ENCODE measurements around the gene APBB2.

APBB2 gene

DNA sequence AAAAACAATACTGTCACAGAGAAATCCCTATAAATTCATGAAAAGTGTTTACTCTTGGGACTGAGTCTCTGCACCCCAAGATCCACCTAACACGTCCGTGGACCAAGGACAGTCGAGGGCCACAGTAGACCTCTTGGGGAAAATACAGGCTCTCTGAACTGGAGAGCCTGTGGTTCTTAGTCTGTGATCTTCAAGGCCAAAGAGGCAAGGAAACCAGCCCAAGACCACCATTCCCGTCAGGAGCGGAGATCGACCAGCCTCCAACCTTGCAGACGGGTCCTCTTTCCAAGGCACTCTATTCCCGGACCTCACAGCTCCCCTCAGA lies 1.6 kb upstream of the APBB2 start:
- DNase-seq (ENCODE audit: low read depth): no peak

DNA sequence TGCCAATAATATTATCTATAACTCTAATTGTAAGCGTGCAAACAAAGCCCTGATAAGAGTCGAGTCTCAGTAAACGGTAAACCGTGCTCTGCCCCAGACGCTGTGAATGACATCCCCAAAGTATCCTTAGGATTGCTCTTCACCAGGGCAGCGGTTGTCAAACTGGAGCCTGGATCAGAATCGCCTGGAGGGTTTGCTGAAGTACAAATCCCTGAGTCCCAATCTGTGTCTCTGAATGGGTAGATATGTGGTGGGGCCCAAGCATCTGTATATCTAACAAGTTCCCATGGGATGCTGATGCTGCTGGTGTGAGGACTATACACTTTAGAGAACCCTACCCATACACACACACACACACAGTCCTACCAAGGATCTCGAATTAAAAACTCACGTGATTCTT lies 813 bp upstream of the APBB2 start:
- no peak for DNase-seq (ENCODE audit: low read depth)

DNA sequence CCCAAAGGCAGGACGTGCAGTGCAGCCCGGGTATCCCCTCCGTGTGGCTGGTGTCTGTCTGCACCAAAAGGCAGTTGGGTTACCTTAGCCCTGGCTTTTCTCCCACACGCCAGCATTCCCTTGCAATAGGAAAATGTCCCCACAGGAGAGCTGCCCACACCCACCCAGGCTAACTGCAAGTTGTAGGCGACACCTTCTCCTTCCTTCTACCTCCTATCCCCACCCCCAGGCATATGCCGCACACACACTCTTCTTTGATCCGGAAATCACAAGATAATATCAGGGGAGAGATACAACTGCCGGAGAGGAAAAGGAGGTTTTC lies 444 bp upstream of the APBB2 start:
- DNase-seq (ENCODE audit: low read depth): no peak

DNA sequence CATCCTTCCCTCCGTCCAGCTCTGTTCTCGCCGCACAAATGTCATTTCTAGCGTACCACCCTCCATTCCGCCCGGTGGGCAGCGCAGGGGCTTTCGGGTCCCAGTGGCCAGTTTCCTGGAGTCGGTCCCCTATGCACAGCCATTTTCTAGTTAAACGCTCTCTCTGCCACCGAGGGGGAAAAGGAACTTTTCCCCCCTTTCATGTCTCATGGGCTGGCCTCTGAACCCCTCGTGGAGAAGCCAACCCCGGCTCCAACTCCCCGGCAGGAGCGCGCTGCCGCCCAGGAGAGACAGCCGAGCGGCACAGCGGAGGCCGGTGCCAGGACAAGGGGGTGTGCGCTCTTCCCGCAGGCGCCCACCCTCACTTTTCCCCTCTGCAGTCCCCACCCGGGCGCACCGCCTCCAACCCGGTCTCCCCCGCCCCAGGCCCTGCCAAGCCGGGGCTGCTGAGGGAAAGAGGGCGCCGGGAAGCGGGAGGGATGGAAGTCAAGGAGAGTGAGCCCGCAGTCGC lies 662 bp downstream of the APBB2 start:
- no peak for DNase-seq (ENCODE audit: low read depth)

DNA sequence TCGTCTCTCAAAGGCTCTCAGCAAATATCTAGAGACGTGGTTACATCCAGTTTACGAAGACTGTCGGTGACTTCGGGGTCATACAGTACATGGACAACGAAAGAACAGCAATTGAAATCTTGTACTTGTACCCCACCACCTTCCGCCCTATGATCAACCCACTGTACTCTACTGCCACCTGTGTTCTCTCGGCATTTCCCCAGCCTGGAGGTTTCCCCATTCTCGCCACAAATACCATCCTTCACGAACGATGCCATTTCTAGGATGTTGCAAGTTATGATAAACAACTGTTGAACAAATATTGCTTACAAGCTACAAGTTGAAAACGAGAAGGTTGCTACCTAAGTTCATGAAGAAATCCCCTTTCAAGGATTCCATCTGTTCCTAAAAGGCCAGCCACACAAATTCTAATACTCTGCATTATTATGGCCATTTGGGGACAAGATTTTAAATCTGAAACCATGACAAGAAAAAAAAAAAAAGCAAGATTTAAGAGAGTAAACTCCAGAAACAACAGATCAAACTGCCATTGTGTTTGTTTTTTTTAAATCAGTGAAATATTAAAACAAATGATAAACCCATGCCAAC lies 1.6 kb downstream of the APBB2 start:
- DNase-seq (ENCODE audit: low read depth): no peak

DNA sequence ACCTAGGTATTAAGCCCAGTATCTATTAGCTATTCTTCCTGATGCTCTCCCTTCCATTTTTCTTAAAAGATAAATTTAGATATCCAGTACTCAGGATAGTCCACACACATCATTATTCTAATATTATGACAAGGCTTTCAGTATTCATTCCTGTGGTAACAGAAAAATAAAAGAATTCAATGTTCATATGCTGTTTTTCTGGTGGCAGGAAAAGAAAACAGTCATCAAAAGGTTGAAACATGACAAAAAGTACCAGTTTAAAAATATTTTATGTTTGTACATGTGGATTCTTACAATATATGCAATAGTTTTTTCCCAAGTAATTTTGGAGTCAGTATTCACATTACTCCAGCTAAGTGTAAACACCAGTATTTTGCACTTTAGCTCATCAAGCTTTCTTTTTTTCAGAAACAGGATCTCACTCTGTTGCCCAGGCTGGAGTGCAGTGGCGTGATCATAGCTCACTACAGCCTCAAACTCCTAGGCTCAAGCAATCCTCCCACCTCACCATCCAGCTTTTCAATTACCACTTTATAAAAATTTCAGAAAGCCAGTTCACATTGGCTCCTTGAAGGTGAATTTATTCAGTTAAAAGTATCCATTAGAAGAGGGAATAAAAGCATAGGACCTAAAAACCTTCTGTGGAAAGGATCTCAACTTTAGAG lies 2.3 kb downstream of the APBB2 start:
- DNase-seq (ENCODE audit: low read depth): no peak

DNA sequence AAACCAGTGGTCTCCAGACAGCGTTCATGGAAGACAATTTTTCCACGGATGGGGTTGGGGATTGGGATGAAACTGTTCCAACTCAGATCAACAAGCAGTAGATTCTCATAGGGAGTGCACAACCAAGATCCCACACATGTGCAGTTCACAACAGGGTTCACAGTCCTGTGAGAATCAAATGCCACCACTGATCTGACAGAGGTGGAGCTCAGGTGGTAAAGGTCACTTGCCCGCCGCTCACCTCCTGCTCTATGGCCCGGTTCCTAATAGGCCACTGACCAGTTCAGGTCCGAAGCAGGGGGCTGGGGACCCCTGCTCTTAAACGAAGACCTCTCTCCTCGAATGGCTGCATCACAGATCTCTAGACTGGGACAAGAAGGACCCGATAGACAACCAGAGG lies 4.4 kb downstream of the APBB2 start:
- no peak for DNase-seq (ENCODE audit: low read depth)

DNA sequence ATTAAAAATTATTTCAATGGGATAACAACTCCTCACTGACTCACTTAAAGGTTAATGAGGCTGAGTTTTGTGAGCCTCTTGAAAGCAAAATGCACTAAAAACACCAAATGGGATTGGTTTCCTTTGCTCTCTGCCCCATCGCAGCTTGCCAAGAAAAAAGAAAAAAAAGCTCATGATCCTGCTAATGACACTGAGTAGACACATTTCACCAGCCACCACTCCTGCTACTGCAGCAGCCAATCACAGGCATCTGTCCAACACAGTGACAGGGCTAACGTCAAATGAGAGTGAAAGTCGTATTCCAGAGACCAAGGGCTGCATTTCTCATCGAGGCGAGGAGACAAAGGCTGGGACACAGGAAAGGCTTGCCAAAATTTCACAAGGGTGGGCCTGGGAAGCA lies 5.2 kb downstream of the APBB2 start:
- DNase-seq (ENCODE audit: low read depth): no peak

DNA sequence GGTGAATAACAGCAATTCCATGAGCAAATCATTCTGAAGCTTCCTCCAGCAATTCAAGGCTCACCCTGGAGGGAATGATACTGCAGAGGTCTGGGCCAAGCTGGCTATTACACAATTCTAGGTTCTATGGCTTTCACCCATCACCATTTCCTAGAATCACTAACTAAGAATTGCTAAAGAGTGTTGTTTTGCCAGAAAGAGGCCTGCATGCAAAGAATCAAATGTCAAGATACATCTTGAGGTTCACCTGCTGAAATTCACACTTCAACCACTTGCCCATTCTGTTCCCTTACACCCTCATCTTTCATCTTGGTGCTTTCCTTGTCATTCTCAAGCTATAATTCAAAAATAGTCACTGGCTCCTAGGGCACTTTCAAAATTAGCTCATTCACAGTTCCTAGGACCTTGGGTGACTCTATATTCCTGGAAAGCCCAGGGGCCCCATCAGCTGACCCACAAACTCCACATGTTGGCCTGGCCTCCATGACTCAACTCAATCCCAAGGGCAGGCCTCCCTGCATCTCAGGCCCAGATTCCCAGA lies 7.0 kb downstream of the APBB2 start:
- no peak for DNase-seq (ENCODE audit: low read depth)

DNA sequence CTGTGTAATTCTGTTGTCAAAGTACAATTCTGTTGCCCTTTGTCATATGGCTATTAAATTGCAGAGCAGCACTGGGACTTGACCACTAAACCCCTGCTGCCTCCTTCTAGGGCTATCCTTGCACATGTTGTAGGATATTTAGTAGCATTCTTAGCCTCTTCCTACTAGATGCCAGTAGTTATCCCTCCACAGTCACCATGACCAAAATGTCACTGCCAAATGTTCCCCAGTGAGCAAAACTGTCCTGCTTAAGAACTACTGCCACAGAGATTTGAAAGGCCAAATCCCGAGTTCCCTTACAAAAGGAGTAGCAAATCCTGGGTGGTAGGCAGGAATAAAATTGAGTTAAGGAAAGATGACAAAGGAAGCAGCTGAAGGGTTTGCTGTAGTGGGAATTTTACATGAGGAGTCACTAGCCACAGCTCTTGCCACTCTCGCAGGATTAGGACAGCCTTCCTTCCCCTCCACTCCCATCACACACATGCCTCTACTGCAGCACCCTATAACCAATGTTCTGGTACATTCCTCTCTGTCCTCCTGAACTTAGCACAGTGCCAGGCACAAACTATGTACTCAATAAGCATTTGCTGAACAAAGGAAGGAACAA lies 8.4 kb downstream of the APBB2 start:
- no peak for DNase-seq (ENCODE audit: low read depth)

DNA sequence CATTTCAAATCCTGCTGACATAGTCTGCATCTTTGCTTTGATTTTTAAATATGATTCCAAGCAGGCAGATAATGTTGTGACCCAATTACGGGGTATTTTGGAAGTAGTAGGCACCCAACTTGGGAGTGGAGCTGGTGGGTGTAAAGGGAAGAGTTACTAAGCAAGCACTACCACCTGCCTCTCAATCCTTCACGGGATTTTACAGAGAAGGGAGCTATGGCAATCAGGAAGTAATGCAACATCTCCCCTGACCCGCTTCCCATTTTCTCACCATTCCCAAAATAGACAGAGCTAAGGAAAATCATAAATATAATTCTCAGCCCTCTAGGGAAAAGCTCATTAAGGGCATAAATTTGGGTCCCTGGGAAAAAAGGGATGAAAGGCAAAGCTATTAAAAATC lies 9.2 kb downstream of the APBB2 start:
- DNase-seq (ENCODE audit: low read depth): no peak

DNA sequence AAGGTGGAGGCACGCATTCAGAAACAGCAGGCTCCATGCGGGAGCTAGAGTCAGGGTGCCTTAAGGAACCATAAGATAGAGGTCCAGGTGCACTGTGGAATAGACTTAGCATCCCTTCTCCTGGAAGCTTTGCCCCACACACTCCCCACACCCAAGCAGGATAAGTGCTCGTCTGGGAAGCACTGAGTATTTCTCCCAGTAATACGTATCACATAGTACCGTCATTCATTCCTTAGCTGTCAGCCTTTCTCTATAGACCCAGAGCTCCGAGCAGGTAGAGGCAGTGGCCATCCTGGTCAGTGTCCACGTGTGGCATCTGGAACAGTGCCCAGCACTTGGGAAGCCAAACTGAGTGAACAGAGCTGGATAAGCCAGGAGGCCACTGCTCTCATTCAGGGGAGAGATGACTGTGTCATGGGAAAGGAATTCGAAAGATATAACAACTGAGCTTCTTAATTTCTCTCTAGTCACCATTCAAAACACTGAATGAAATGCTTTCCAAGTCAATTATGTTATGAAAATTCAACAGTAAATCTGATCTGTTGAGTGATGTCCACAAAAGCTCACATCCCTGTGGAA lies 9.9 kb downstream of the APBB2 start:
- no peak for DNase-seq (ENCODE audit: low read depth)

DNA sequence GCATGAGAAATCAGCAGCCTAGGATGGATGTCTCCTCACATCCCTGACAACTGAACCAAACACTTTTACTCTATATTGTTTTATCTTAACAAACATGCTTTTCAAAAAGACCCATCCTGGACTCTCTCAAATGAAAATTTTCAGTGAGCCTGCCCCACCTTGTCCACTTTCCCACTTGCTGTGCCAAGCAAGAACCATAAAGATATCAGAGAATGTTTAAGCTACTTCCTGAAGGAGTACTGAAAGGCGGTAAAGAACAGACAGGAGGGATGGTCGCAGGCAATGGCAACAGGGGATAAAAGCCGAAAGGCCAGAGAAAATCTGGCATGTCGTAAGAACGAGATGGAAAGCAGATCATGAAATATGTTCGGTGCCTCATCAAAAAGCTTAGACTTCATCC lies 10.5 kb downstream of the APBB2 start:
- no peak for DNase-seq (ENCODE audit: low read depth)

DNA sequence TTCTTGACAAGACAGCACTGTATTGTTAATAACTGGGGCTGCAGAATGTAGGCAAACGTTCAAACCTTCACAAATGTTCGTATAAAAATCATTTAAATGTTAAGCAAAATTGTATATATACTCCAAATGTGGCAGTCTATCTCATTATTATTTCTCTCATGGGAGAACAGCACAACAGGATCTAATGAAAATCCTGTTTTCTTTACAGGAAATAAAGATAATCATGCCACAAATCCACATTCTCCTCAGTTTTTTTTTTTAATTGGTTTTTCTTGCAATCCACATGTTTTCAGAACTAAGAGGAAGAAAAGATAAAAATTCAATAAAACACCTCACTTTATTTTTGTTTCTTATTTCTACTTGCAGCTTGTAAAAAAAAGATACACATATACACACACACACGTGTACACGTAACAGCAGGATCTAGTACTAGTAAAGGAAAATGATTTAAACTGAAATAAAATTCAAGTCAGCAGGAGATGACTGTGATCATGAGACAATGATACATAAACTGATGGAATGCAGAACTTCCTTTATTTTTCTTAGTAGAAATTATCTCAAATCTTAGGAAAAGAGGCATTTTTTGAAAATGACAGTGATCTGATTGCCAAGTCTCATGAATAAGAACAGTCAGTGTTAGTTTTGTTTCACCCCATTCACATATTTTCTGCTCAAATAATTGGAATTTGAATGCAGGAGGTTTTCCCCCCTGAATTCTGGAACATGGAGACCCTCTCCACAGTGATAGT lies 11.3 kb downstream of the APBB2 start:
- no peak for DNase-seq (ENCODE audit: low read depth)

DNA sequence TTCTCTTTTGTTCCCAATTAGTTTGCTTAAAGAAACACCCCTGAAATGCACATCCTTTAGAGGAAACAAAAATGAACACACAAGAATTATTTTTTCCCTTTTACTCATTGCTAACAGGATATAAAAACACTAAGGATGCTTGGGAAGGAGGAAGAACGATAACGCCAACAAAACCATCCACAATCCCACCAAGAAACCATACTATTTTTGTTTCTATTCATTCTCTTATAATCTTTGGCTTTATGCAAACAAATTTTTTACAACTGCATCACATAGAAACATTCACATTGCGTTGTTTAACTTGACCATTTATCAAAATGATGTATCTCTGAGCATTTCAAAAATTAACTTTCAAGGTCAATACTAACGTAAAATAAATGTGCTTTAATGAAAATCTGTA lies 12.0 kb downstream of the APBB2 start:
- DNase-seq (ENCODE audit: low read depth): no peak

DNA sequence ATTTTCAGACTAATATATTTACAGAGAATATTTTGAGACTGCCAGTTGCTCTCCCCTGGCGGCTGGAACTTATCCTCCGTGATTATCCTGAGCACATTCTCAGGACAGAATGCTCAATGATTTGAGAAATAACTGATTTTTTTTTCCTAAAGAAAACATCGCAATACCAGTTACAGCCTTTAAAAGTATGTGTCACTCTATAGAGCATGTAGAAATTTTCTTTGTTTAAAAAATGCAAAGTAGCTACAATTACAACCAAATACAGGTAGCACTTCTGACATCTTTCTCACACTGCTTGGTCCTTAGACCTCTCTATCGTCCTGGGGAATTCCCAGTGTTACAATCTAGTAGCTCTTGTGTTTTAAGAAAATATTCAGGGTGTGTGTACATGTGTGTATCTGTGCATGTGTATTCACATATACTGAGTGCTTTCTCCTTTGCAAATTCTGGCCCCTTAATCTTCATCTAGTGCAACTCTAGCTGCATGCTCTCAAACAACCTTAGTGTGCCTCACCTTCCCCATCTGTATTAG lies 13.8 kb downstream of the APBB2 start:
- DNase-seq (ENCODE audit: low read depth): no peak

DNA sequence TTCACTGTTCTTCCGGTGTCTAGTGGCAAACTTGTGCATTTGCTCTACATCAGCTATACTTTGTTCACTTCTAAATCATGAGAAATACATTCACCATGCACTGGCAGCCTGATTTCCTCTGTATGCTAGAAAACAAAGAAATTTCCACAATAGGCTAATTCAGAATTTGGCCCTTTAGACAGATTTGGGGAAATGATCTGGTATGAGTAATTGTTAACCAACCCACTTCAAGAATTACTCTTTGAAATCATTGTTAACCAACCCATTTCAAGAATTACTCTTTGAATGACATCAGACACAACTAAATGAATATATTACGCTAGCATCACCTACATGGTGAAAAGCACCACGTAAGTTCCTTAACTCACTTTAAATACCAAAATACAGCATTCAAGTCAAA lies 14.6 kb downstream of the APBB2 start:
- no peak for DNase-seq (ENCODE audit: low read depth)

DNA sequence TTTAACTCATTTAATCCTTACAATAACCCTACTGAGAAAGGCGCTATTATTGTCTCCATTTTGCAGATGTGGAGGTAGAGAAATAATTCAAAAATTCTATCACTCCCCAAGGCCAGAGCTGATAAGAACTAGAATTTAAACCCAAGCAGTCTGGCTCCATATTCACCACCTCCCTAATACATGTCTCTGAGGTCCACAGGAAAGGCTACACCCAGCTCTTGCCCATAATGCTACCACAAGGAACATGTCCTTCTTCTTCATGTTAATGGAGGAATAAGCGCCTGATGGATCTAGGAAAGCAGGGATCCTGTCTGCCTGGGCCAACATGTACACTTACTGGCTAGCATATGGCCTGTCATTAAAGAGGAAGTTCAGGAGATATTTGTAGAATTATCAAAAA lies 16.3 kb downstream of the APBB2 start:
- no peak for DNase-seq (ENCODE audit: low read depth)

DNA sequence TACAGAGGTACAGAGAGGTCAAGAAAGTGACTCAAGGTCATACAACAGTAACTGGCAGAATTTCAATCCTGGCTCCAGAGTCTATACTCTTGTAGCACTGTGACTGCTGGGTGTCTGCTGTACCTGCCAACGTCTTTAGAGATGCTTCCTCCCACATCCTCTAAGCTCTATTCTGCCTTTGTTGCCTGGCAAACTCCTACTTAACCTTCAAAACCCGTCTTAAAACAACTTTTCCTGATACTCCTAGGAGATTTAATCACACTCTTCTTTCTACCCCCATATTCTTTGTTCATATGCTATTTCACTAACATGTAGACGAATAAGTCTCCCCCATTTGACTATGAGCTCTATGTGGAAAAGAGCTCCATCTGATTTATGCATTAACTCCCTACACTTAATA lies 16.8 kb downstream of the APBB2 start:
- DNase-seq (ENCODE audit: low read depth): no peak

DNA sequence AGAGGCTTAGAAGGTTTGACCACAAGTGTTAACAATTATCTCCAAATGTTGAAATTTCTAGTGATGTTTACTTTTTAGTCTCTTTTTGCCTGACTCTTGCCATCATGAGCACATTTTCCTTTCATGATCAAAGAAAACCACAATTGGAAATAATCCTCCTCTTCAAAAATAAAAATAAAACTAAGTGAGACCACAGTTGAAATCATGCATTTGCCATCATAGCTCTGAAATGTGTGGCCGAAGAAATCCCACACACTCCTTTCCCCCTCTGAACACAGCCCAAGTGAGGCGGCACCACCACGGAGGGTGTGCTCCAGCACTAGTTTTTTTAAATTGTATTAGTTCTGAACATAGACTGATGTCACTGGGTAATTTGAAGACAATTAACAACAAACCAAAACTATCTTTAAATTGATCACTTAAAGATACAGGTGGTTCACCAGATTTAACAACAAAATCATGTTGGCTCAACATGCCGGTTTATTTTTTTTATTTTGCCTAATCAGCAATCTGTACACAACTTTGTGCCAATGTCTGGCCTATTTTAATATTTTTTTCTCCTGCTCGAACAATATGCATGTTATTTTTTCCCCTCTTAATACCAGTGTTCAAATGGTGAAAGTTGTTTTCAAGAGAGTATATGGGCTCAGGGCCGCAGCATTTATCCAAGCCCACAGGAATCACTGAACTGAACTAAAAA lies 17.6 kb downstream of the APBB2 start:
- no peak for DNase-seq (ENCODE audit: low read depth)

DNA sequence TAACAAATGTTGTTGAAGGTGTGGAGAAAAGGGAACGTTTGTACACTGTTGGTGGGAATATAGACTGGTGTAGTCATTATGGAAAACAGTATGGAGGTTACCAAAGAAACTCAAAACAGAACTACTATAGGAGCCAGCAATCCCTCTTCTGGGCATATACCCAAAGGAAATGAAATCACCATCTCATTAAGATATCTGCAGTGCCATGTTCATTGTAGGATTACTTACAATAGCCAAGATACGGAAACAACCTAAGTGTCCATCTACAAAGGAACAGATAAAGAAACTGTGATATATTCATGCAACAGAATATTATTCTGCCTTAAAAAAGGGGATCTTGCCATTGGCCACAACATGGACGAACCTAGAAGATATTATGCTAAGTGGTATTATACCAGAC lies 22.2 kb downstream of the APBB2 start:
- DNase-seq (ENCODE audit: low read depth): no peak

DNA sequence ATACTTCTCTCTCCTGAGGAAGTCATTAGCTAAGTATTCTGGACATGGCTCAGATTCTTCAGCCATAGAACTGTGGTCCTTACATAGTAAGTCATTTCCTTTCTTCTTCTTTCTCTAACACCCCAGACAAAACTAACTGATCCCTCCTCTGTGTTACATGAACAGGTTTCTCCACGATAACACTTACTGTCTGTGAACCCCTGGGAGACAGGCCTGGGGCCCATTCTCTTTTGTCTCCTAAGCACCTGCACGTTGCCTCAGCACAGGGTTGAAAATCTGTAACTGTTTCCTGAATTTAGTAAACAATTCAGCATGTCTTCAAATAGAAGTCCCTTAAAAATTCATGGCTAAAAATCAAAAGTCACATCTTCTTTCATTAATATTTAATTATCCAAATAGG lies 24.7 kb downstream of the APBB2 start:
- DNase-seq (ENCODE audit: low read depth): no peak

Measured in stimulated activated CD8-positive, alpha-beta memory T cell treated with anti-CD3 and anti-CD28 coated beads, Interleukin-4, amount 100 ng/mL, for 24 hours (primary cell).